Right ventricle myocardium superior (tissue), 1 donor: ENCODE data around the gene ARPC1B. TPM values are rescaled to one million over a fixed set of nuclear protein-coding genes. Genes with fewer than 3 reads are reported as not detected.
"Not testable (repeated sequence)": the region's sequence is repeated elsewhere in the genome, so short reads cannot be mapped to it uniquely, and the experiment has no call there.

Experiments used
- ATAC-seq: fragments of 200-7000 bp; cut with Tn5 transposase; one replicate; pipeline ENCODE4 v1.9.1; 2020; ENCODE audit warnings: mild to moderate bottlenecking; ENCODE audit not compliant: poor library complexity
- DNase-seq: peaks from one replicate; pipeline ENCODE4 v3.0.0-alpha.2; 2020
- intact Hi-C: fragments of 100-400 bp; cut with DNase I; formaldehyde crosslinking; loops from one replicate; pipeline ENCODE4 v1.11.2; 2022
- long read RNA-seq: library from polyadenylated mRNA; unstranded; transcript quantifications from one replicate; pipeline ENCODE4 v2.0.0, GENCODE V29; 2021
- total RNA-seq: library from RNA; stranded (reverse); fragmentation: NEBNext Ultra II Directional; extraction: Animal tissue kit (Norgen Biotek cat#: 25700); gene quantifications from one replicate; pipeline ENCODE4 v1.2.1, GENCODE V29; 2021
- donor health status: DM: no; HTN: yes; CAD: no; lungs with severe emphysema.

The ARPC1B gene
- 40.6 TPM for total RNA-seq
- long read RNA-seq, transcript ARPC1B-201 (10 exons, 1,564 nt), result major isoform, 71 of 88 reads
- long read RNA-seq, transcript ARPC1B-222 (11 exons, 1,669 nt), result minor isoform, 5 of 88 reads
- long read RNA-seq, partial matches to known transcripts, result 4 of 88 reads
- long read RNA-seq, other reads (novel, unspliced or antisense), result 5 of 88 reads

DNA sequence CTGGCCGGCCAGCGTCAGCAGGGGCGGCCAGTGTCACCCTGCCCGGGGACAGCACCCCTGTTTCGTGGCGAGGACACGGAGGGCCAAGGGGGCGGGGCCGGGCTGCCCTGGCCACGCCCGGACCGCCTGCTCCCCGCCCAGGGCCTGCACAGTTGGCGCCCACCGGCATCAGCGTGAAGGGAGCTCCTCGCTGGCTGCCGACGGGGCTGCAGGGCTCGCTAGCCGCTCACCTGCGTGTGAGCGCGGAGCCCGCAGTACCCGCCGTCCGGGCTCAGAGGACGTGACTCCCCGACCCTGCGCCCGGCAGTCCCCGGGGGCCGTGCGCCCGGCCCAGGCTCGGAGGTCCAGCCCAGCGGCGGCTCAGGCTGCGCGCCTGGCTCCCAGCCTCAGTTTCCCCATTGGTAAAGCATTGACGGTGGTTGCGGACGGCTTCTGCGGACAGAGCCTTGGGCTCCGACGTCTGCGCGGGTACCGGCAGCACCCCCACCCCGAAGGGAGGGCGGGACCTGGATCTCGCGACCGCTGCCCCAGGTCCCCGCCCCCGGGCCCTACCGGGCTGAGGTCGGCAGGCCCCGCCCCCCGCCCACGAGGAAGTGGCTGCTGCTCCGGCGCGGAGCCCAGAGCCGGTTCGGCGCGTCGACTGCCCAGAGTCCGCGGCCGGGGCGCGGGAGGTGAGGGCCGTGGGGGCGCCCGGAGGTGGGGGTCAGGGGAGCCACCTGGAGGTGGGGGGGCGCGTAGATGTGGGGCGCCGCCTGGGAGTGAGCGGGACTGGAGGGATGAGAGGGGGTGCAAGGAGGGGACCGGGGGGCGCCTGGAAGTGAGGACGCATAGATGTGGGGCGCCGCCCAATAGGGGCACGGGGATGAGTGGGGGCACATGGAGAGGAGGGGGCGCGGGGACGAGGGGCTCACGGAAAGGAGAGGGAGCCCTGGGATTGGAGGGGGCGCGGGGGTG lies at the start of gene ARPC1B:
ARPC1B (plus strand) TSS at position 620 of the 954 bp plus-strand sequence. CDS start 10,985 bp downstream, outside the sequence.
- ATAC-seq, result peak; percentile 80
- DNase-seq, result peak; percentile 92
- intact Hi-C loops, result loop anchor here (5.0 kb wide), 1 partner anchor 33 kb away; the partner anchor contains the start of genes BUD31 and PDAP1

- ATAC-seq, result no peak
- intact Hi-C loops, result no loop called here
- DNase-seq, result no peak
These were observed 49.5 kb upstream of the ARPC1B start for GRCh38 chr7:99325001-99325493.

DNA sequence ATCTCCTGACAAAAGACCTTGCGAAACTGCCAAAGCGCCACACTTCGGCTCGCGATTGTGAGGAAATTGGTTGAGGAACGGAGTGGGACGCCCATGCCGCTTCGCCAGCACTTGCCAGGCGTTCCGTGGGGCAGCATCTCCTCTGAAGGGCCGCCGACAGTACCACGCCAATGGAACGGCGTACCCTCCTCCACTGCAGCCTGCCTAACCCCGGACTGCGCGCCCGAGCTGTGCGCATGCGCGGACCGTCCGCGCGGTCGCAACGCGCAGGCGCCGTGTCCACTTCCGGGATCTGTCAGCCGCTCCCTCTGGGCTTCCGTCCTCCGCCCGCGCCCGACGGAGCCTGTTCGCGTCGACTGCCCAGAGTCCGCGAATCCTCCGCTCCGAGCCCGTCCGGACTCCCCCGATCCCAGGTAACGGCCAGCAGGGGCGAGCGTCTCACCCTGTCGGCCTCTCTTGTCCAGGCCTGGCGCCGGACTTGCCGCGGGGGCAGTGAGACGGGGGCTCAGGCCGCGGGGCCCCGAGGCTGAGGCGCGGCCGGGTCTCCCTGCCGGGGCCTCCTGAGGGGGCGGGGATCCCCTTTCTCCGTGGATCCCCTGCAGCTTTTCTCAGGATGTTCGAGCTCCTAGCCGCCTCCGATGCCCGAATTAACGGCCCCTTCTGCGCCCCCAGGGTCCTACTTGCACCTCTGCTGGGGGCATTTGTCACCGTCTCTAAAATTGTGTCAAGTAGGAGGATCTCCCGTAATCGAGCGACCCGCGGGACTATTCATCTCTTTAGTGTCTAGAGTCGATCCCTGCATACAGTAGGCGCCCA lies 48.7 kb upstream of the ARPC1B start, which contains the start of gene ARPC1A:
ARPC1A (plus strand) TSS at position 307 of the 816 bp plus-strand sequence. CDS start 7,456 bp downstream, outside the sequence.
- ATAC-seq, result peak; percentile 96
- intact Hi-C loops, result no loop called here

GRCh38 chr7:99326408-99326782 lies 48.1 kb upstream of the ARPC1B start:
- intact Hi-C loops, result no loop called here
- no peak for ATAC-seq
- DNase-seq, result no peak

More for the DNA sequence above, 48.7 kb upstream of the ARPC1B start, which contains the start of gene ARPC1A:
- peak; percentile 94 for DNase-seq

DNA sequence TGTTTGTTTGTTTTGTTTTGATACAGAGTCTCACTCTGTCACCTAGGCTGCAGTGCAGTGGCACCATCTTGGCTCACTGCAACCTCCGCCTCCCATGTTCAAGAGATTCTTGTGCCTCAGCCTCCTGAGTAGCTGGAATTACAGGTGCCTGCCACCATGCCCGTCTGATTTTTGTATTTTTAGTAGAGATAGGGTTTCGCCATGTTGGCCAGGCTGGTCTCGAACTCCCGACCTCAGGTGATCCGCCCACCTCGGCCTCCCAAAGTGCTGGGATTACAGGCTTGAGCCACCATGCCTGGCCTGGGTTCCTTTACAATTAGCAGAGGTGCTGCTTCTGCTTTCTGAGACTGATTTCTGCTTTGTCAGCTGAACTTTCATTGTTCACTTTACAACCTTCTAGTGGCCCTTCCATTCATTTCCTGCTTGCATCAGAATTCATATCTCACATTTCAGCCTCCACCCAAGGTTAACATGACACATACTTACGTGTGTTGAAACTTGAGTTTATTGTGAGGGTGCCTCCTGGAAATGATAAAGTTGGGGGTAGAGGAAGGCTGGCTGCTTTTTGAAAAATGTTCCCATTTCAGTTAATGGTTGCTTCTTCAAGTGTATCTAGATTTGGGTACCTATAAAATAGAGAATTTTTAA lies 44.1 kb upstream of the ARPC1B start:
- ATAC-seq, result peak; percentile 15
- intact Hi-C loops, DNase-seq: not testable (repeated sequence)

GRCh38 chr7:99331002-99331401 lies 43.5 kb upstream of the ARPC1B start:
- DNase-seq, result no peak
- no peak for ATAC-seq
- intact Hi-C loops, result no loop called here

- ATAC-seq (no peak), DNase-seq (no peak)
- intact Hi-C loops, result no loop called here
These were observed 34.9 kb upstream of the ARPC1B start for GRCh38 chr7:99339595-99339994.

DNA sequence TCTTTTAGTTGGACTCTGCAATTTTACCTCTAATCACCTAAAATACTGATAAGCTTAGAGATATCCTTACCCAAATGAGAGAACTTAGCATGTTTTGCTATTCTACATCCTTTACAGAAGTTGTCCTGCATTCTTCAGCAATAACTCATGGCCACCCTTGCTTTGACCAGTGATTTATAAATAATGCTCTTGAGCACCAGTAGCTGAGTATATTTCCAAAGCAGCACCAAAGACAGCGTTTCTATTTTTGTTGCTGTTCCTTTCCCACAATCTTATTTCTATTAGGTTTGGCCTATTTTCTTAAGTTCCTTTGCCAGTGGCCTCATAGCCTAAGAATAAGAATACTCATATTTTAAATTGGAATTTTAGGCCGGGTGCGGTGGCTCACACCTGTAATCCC lies 33.9 kb upstream of the ARPC1B start:
- intact Hi-C loops, result loop anchor here (10.0 kb wide), 1 partner anchor 436 kb away; no protein-coding TSS in a partner anchor
- ATAC-seq (no peak), DNase-seq (no peak)

GRCh38 chr7:99344061-99344647 lies 30.4 kb upstream of the ARPC1B start:
- intact Hi-C loops, result loop anchor here (10.0 kb wide), 1 partner anchor 439 kb away; no protein-coding TSS in a partner anchor
- DNase-seq (no peak), ATAC-seq (no peak)

GRCh38 chr7:99350641-99351040 lies 23.9 kb upstream of the ARPC1B start:
- intact Hi-C loops, ATAC-seq, DNase-seq: not testable (repeated sequence)

DNA sequence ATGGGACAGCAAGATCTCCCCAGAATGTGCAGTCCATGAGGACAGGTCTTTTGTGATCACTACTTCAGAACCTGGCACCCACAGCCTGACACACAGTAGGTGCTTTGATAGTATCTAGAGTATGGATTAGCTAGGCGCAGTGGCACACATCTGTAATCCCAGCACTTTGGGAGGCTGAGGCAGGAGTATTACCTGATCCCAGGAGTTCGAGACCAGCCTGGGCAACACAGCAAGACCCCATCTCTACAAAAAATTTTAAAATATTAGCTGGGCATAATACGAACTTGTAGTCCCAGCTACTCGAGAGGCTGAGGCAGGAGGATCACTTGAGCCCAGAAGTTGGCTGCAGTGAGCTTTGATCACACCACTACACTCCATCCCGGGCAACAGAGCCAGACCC lies 22.3 kb upstream of the ARPC1B start:
- no peak for ATAC-seq
- intact Hi-C loops, result no loop called here

DNA sequence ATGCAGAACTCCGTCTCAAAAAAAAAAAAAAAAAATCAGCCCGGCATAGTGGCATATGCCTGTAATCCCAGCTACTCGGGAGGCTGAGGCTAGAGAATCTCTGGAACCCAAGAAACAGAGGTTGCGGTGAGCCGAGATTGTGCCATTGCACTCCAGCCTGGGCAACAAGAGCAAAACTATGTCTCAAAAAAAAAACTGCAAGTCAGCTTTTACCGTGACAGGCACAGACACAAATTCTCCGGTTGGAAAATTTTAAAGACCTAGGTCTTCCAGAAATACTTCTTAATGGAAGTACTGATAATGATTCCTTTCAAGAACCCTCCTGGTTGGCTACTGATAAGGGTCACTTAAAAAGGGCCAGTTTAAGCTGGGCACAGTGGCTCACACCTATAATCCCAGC lies 19.4 kb upstream of the ARPC1B start:
- intact Hi-C loops, result no loop called here
- no peak for DNase-seq
- ATAC-seq, result no peak

More for the DNA sequence above, 22.3 kb upstream of the ARPC1B start:
- DNase-seq, result no peak

- intact Hi-C loops, result no loop called here
- DNase-seq, result no peak
- no peak for ATAC-seq
These were observed 16.6 kb upstream of the ARPC1B start for GRCh38 chr7:99357701-99358490.

DNA sequence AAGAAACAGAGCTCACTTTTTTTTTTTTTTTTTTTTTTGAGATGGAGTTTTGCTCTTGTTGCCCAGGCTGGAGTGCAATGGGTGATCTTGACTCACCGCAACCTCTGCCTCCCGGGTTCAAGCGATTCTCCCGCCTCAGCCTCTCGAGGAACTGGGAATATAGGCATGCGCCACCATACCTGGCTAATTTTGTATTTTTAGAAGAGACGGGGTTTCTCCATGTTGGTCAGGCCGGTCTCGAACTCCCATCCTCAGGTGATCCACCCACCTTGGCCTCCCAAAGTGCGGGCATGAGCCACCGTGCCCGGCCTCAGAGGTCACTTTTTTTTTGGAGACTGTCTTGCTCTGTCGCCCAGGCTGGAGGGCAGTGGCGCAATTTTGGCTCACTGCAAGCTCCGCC lies 16.0 kb upstream of the ARPC1B start:
- intact Hi-C loops, DNase-seq, ATAC-seq: not testable (repeated sequence)

GRCh38 chr7:99359465-99360154 lies 14.9 kb upstream of the ARPC1B start:
- no peak for DNase-seq
- intact Hi-C loops, result no loop called here
- no peak for ATAC-seq

DNA sequence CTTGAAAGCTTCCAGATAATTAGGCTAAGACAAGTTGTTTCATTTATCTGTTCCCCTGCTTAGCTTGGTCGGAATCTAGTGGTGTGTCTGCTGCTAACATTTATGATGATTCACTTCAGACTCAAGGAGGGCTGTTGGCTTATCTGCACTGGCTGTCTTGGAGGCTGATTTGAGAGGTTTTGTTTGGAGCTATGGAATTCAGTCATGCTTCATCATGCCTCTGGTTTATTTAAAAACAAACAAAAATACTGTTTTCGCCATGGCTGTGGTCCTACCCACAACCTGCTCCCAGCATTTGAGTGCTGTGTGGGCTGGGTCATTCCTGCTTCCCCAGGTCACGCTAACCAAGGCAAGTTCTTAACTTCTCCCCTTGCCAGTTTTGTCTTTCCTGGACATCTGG lies 11.7 kb upstream of the ARPC1B start:
- ATAC-seq (no peak), DNase-seq (no peak)
- intact Hi-C loops, result no loop called here
